ENCODE measurements around the gene IRF4.

The IRF4 gene

DNA sequence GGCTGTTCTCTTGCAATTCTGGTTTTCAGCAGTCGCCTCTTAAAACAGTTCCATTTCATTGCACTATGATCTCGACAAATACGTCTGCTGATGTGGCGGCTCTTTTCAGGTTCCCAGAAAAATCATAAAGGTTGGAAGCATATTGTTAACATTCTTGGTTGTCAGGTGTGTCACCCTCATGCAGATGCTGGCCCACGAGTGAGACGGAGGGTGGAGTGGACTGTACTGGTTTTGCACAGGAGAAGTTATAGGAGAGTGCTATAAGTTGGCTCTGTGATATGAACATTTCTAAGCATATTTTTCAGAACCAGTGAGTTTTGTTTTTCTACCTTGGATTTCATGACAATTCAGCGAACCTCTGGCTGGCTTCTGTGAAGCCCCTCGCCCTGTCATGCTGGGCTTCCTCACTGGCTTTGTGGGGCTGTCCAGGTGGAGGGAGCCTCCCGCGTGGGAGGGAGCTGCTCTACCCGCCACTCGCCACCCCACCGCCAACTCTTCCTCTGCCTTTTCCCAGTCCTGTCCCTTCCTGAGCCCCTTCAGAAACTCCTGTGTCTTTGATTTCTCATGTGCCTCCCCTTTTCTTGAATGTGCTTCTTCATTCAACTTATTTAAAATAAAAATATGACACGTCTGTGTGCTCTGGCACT, 10.6 kb downstream of the IRF4 start:
- TF ChIP-seq, protein P1, sequence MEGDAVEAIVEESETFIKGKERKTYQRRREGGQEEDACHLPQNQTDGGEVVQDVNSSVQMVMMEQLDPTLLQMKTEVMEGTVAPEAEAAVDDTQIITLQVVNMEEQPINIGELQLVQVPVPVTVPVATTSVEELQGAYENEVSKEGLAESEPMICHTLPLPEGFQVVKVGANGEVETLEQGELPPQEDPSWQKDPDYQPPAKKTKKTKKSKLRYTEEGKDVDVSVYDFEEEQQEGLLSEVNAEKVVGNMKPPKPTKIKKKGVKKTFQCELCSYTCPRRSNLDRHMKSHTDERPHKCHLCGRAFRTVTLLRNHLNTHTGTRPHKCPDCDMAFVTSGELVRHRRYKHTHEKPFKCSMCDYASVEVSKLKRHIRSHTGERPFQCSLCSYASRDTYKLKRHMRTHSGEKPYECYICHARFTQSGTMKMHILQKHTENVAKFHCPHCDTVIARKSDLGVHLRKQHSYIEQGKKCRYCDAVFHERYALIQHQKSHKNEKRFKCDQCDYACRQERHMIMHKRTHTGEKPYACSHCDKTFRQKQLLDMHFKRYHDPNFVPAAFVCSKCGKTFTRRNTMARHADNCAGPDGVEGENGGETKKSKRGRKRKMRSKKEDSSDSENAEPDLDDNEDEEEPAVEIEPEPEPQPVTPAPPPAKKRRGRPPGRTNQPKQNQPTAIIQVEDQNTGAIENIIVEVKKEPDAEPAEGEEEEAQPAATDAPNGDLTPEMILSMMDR (IDR thresholded peaks at IDR 0.05; ENCODE audit: insufficient read depth, missing control alignments): no peak
- DNase-seq (ENCODE audit: insufficient read length, low spot score): no peak
- FAIRE-seq: no peak

DNA sequence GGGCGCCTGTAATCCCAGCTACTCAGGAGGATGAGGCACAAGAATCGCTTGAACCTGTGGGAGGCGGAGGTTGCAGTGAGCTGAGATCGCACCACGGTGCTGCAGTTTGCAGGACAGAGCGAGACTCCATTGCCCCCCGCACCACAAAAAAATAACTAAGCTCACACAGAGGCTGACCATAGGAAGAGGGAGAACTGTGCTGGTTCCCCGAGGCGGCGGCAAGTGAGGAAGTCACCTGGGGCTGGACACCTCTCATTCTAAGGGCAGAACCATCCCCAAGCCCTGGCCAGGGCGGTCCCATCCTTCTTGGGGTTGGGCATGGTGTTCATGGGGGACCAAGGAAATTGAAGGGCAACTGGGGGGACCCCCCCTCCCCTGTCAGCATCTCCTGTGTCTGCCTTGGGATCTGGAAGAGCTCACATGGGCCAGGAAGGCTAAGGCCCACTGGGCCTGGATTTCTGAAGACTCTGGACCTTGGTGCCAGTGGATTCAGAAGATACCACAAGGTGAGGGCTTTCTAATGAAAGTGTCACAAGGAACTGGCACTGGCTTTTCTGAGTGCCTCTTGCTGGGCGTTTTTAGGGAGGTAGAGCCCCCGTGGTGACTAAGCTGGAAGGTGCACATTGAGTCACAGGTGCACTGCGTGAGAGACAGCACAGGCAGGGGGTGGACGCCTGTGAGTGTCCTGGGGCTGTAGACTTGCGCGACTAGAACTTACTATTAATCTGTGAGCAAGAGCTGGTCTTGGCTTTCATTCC, 11.5 kb downstream of the IRF4 start:
- TF ChIP-seq, protein P1 (IDR thresholded peaks at IDR 0.05; ENCODE audit: insufficient read depth, missing control alignments): no peak
- FAIRE-seq: no peak
- DNase-seq (ENCODE audit: insufficient read length, low spot score): no peak

DNA sequence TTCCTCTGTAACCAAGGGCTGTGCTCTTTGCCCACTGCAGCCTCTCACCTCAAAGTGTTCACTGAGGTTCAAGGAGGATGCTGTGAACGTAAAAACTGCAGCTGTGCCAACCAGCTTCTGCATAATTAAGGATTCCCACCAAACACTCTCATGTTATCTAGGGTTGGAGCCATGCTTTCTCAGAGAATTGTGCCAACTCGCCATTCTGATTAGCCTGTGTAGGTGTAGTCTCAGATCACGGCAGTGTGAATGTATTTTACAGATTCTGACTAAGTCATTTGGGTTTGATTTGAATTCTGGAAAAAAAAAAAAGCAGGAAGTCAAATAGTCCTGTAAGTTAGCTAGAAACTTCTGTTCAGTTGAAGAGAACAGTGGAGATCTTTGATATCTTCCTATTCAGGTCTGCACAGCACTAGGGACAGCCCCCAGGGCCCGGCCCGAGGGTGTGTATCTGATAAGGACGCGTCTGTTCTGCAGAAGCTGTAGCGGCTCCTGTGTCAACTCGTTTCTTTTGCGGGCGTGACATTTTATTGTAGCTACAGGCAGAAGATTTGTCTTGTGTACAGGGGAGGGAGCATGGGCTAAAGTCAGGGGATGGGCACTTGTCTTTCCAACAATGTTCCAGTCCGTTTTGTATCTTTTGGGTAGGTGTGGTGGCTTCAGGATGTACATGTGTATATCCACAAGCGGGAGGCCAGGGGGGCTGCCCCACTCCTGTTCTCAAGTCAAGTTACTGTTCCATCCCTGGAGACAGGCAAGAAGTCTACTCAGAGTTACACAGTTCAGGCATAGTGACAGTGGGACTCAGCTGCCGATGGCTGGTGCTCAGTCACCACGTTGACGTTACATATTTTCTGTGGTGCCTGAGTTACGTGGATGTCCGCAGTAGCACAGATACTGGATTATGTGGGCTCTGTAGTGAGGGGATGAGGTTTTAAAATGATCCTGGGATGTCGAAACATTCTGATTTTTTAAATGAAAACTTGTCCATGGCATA, 12.4 kb downstream of the IRF4 start:
- TF ChIP-seq, protein P1 (IDR thresholded peaks at IDR 0.05; ENCODE audit: insufficient read depth, missing control alignments): no peak
- DNase-seq (ENCODE audit: insufficient read length, low spot score) (no peak), FAIRE-seq (no peak)

DNA sequence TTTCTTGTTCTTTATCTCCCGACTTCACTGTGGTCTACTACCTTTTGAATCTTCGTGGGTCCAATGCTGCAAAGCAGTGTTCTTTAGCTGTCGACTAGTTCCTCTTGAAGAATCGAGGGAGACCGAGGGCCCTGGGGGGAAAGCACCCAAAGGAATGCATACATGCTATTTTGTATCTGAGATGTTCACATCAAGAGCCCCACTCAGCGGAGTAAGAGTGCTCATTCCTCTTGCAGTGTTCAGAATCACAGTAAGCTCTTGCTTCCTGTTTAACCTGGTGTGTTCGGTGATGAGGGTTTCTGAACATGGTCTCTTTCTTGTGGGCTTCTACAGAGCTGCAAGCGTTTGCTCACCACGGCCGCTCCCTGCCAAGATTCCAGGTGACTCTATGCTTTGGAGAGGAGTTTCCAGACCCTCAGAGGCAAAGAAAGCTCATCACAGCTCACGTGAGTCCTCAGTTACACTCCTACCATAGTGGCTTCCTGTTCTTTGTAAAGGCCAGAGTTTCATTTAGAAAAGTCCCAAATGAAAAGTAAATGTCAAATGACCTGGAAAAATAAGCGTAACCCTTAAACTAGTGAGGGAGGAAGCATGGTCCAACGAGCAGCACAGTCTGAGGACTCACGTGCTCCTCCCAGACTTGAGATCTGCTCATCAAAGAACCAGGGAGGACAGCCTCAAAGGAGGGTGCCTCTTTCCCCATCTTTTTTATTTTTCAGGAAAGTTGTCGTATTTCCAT, 13.3 kb downstream of the IRF4 start:
- DNase-seq (ENCODE audit: insufficient read length, low spot score) (no peak), FAIRE-seq (no peak)
- TF ChIP-seq, protein P1 (IDR thresholded peaks at IDR 0.05; ENCODE audit: insufficient read depth, missing control alignments): no peak

DNA sequence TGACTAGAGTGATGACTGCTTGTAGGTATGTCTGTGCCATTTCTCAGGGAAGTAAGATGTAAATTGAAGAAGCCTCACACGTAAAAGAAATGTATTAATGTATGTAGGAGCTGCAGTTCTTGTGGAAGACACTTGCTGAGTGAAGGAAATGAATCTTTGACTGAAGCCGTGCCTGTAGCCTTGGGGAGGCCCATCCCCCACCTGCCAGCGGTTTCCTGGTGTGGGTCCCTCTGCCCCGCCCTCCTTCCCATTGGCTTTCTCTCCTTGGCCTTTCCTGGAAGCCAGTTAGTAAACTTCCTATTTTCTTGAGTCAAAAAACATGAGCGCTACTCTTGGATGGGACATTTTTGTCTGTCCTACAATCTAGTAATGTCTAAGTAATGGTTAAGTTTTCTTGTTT, 16.6 kb downstream of the IRF4 start:
- DNase-seq (ENCODE audit: insufficient read length, low spot score) (no peak), FAIRE-seq (no peak)
- TF ChIP-seq, protein P1 (IDR thresholded peaks at IDR 0.05; ENCODE audit: insufficient read depth, missing control alignments): no peak

DNA sequence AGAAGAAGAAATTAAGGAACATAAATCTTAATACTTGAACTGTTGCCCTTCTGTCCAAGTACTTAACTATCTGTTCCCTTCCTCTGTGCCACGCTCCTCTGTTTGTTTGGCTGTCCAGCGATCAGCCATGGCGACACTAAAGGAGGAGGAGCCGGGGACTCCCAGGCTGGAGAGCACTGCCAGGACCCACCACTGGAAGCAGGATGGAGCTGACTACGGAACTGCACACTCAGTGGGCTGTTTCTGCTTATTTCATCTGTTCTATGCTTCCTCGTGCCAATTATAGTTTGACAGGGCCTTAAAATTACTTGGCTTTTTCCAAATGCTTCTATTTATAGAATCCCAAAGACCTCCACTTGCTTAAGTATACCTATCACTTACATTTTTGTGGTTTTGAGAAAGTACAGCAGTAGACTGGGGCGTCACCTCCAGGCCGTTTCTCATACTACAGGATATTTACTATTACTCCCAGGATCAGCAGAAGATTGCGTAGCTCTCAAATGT, 17.1 kb downstream of the IRF4 start:
- FAIRE-seq (no peak), DNase-seq (ENCODE audit: insufficient read length, low spot score) (no peak)
- TF ChIP-seq, protein P1 (IDR thresholded peaks at IDR 0.05; ENCODE audit: insufficient read depth, missing control alignments): peak; percentile 21

Measured in D721Med (cell line).